Spleen (tissue), 7 donors: ENCODE results near the gene MOCS3.

Experiments used
- CTCF ChIP-seq, 11 experiments: fragments of 200-600 bp in 7 of 11; fragments of 450-650 bp in 4 of 11; sonication (generic) in 4 of 11; IDR thresholded peaks in 8 of 11; conservative IDR thresholded peaks in 3 of 11; 1 replicate in 7 of 11; 2 replicates in 4 of 11; pipeline versions ENCODE4 v1.4.0 to v1.8.0; 2016 to 2021; ENCODE audit warnings: antibody characterized with exemption in 11 of 11, inconsistent platforms in 4 of 11, mild to moderate bottlenecking in 1 of 11
- POLR2A ChIP-seq, 3 donors: fragments of 450-650 bp; IDR thresholded peaks; one replicate each; pipeline ENCODE4 v1.5.1; 2017; ENCODE audit warnings: antibody characterized with exemption in 3 of 3, mild to moderate bottlenecking in 1 of 3
- POLR2AphosphoS5 ChIP-seq, 3 donors: sonication (generic); formaldehyde crosslinking; IDR thresholded peaks; one replicate each; pipeline ENCODE4 v1.5.1; 2017; ENCODE audit warnings: antibody characterized with exemption in 3 of 3
- donor health status: DM: no; HTN: no; CAD: no; lungs with moderate emphysema.
- donor health status: DM: no; HTN: no; CAD: no.
- donor health status: DM: no; HTN: no; CAD: no.

DNA sequence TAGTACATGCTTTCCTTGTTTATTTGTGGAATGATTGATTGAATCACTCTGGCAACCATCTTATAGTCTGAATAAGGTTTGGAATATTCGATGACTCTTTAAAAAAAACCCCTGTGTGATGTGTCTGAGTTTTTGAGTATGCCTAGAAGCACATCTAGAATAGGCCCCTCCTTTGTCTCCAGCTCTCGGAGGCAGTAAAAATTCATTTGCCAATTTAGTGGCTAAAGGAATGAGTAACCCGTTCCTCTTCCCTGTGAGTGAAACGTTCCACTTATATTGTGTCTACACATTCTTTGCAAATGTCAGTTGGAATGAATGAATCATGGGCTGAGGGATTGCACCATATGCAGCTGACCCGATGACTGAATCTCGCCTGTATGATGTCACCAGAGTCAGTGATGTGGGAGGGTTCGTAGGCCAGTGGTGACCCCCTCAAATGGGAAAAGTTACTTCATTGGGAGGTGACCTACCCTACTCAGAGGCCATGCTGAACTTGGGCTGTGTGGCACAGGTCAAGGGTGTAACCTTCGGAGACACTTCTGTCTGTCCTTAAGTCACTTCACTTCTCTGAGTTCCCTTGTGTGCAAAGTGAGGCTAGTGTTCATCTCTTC lies 21.6 kb downstream of the MOCS3 start:
- TF ChIP-seq CTCF (IDR thresholded peaks at IDR 0.05 in 8 of 11, conservative IDR thresholded peaks at IDR 0.05 in 3 of 11) (no peak), POLR2A (IDR thresholded peaks at IDR 0.05) (no peak), POLR2AphosphoS5 (IDR thresholded peaks at IDR 0.05) (no peak)
